Heart left ventricle (tissue), 13 donors: ENCODE data around the gene KLF5.

Source experiments
- POLR2A ChIP-seq, 2 donors: fragments of 450-650 bp; IDR thresholded peaks; one replicate each; pipeline ENCODE4 v1.6.1; 2017; ENCODE audit warnings: antibody characterized with exemption in 2 of 2, mild to moderate bottlenecking in 2 of 2, moderate library complexity in 2 of 2
- TF ChIP-seq, protein P1 (sequence below), 12 donors: fragments of 200-600 bp; sonication (generic) in 4 of 12; IDR thresholded peaks; one replicate each; pipeline versions ENCODE4 v1.5.0 to v1.8.0; 2018 to 2022; ENCODE audit warnings: antibody characterized with exemption in 12 of 12, mild to moderate bottlenecking in 5 of 12
- donor health status: ischemic (EF 13 %, LVEDD 7.1; RV severe dilation, severe dysfunction).
- donor health status: DM: no; HTN: yes; CAD: no.
- donor health status: DM: no; HTN: no; CAD: no.
- donor health status: ischemic (EF 25% LVEDD 6.9; RV normal size, moderate dysfunction).
- donor health status: ischemic (EF 25% LVEDD 5.7; RV mildly dilated, moderate dysfunction).
- donor health status: ischemic (EF 35%, LVEDD 5.7; RV mildly dilated, moderate dysfunction).
- donor health status: nonischemic (EF 11% LVEDD 7.7; RV severe dilation, severe dysfunction).
- donor health status: DM: yes; HTN: yes; CAD: no.
- donor health status: PGD.
- donor health status: ischemic (EF 29% LVEDD 5.4; RV normal size, mild dysfunction).
- donor health status: nonischemic (EF 23%, LVEDD 6.1; RV moderate dilation, normal function).

DNA sequence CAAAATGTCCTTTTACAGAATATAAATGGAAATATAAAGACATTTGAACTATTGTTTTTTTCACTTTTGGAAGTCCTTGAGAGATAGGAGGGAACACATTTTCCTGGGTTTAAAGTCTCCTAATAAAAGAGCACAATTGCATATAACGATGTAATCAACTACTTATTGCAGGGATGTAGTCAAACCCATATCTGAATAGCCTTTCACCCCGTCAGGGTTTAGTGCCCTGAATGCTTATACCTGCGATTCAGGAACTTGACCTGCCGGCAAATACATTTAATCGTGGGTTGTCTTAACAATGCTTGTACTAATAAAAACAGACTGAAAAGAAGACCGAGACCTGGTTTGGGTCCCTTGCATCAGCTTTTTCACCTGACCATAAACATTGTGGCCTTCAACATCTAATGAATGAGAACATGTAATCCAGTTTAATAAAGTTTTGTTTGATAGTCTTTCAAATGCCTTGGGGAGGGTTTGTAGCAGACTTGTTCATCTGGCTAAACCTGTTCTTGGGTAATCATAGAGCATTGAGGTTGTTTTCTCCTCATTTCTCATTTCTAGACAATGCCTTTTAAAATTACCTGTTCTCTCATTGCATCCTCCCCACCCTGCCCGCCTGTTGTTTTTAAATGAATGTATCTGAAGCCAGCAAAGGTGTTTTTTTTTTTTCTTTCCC lies 7.0 kb downstream of the KLF5 start:
- TF ChIP-seq, protein P1, sequence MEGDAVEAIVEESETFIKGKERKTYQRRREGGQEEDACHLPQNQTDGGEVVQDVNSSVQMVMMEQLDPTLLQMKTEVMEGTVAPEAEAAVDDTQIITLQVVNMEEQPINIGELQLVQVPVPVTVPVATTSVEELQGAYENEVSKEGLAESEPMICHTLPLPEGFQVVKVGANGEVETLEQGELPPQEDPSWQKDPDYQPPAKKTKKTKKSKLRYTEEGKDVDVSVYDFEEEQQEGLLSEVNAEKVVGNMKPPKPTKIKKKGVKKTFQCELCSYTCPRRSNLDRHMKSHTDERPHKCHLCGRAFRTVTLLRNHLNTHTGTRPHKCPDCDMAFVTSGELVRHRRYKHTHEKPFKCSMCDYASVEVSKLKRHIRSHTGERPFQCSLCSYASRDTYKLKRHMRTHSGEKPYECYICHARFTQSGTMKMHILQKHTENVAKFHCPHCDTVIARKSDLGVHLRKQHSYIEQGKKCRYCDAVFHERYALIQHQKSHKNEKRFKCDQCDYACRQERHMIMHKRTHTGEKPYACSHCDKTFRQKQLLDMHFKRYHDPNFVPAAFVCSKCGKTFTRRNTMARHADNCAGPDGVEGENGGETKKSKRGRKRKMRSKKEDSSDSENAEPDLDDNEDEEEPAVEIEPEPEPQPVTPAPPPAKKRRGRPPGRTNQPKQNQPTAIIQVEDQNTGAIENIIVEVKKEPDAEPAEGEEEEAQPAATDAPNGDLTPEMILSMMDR (IDR thresholded peaks at IDR 0.05), result no peak
- no peak for TF ChIP-seq POLR2A (IDR thresholded peaks at IDR 0.05)
